ENCODE data around the gene SELENBP1. TPM values are rescaled to one million over a fixed set of nuclear protein-coding genes. Genes with fewer than 3 reads are reported as not detected.

The SELENBP1 gene
- total and polyA plus RNA-seq, 2 of the 13 experiments (the other 11 are each of a cell fraction or from before 2014, with no cell fraction given) = 27.8 to 29.0 TPM

- TF ChIP-seq ZNF609 (CRISPR knock-in tag; IDR thresholded peaks at IDR 0.05; ENCODE audit: borderline replicate concordance) = no peak
- no peak for TF ChIP-seq MLLT10 (CRISPR knock-in tag; IDR thresholded peaks at IDR 0.05)
- no peak for TF ChIP-seq HMGXB3 (CRISPR knock-in tag; IDR thresholded peaks at IDR 0.05; ENCODE audit: borderline replicate concordance)
- TF ChIP-seq ZNF30 (CRISPR knock-in tag; IDR thresholded peaks at IDR 0.05) = no peak
- TF ChIP-seq FOXP1 (IDR thresholded peaks at IDR 0.05) = no peak
- TF ChIP-seq FOXP1 (CRISPR knock-in tag; IDR thresholded peaks at IDR 0.05) = no peak
- TF ChIP-seq ZBTB40 (IDR thresholded peaks at IDR 0.05) = no peak
- no peak for TF ChIP-seq ZBTB40 (CRISPR knock-in tag; IDR thresholded peaks at IDR 0.05)
- no peak for TF ChIP-seq IKZF4 (CRISPR knock-in tag; IDR thresholded peaks at IDR 0.05; ENCODE audit: borderline replicate concordance, low read depth, not compliant biosample characterization)
Measured at GRCh38 chr1:151372058-151372934, at the start of gene SELENBP1 (continued).
